CD4-positive, alpha-beta T cell treated with Interleukin-17A for 4 hours (primary cell): ENCODE measurements around the gene LSP1.
"Not testable (repeated sequence)": the region's sequence is repeated elsewhere in the genome, so short reads cannot be mapped to it uniquely, and the experiment has no call there.

Source experiments
- DNase-seq: peaks from one replicate; pipeline ENCODE4 v3.0.0-alpha.2; 2020; ENCODE audit warnings: mixed read lengths

LSP1 gene

DNA sequence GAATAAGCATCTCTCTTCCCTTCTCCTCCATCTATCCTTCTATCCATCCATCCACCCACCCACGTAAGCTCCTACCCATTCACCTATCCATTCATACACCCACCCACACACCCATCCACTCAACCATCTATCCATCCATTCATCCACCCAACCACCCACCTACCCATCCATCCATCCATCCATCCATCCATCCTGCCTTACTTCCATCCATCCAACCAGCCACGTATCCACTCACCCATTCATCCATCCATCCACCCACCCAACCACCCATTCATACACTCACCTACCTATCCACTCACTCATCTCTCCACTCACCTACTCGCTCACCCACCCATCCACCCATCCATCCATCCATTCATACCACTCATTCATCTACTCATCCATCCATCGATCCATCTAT lies 79.8 kb downstream of the LSP1 start:
- DNase-seq = no peak

DNA sequence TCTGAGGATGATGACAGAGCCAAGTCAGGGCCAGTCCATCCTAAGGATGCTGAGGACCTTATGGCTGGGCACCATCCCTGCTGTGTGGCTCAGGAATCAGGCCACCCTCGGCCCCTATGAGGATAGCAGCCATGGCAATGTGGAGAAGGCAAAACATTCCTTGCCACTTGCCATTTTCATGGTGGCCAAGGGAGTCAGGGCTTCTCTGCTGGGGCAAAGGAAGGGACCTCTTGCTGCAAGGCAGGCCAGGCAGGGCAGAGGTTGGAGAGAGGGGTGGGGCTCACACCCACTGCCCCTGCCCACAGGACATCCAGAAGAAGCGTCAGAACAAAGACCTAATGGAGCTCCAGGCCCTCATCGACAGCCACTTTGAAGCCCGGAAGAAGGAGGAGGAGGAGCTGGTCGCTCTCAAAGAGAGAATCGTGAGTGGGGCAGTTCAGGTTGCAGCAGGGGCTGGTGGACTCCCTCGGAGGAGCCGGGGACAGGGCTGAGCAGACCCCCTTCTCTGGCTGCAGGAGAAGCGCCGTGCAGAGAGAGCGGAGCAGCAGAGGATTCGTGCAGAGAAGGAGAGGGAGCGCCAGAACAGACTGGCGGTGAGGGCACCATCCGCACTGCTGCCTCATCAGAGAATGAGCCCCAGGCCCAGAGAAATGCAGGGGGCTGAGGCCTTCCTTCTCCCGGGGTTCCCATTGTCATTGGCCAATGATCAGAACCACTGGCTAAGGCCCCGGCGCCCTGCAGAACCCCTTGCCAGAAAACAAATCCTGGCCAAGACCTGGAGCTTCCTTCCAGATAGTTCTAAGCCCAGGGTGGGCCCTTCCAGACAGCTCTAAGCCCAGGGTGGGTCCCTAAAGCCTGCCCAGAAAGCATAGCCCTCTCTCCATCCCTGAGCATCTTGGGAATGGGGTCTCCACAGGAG lies 80.8 kb downstream of the LSP1 start:
- DNase-seq = no peak

DNA sequence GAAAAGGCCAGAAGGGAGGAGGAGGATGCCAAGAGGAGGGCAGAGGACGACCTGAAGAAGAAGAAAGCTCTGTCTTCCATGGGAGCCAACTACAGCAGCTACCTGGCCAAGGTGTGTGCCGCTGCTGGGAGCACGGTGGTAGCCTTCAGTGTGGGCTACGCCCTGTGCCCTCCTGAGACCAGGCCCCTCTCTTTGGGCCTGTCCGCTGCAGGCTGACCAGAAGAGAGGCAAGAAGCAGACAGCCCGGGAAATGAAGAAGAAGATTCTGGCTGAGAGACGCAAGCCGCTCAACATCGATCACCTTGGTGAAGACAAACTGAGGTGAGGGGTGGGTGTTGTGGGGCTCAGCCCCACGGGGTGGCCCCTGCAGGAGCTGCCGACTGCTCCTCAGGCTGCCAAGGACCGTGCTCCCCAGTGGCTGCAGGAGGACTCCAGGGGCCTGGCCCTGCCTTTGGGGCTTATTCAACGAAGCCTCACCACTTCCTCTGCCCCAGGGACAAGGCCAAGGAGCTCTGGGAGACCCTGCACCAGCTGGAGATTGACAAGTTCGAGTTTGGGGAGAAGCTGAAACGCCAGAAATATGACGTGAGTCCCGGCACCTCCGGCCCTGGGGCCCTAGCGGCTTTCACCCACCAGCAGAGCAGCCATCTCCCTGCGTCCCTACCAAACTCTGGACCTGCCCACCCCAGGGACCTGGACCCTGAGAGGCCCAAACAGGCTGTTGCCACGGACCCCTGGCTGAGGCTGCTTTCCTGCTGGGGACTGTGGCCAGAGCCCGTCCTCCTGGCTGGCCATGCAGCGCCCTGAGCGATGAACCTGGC lies 81.7 kb downstream of the LSP1 start:
- no peak for DNase-seq

DNA sequence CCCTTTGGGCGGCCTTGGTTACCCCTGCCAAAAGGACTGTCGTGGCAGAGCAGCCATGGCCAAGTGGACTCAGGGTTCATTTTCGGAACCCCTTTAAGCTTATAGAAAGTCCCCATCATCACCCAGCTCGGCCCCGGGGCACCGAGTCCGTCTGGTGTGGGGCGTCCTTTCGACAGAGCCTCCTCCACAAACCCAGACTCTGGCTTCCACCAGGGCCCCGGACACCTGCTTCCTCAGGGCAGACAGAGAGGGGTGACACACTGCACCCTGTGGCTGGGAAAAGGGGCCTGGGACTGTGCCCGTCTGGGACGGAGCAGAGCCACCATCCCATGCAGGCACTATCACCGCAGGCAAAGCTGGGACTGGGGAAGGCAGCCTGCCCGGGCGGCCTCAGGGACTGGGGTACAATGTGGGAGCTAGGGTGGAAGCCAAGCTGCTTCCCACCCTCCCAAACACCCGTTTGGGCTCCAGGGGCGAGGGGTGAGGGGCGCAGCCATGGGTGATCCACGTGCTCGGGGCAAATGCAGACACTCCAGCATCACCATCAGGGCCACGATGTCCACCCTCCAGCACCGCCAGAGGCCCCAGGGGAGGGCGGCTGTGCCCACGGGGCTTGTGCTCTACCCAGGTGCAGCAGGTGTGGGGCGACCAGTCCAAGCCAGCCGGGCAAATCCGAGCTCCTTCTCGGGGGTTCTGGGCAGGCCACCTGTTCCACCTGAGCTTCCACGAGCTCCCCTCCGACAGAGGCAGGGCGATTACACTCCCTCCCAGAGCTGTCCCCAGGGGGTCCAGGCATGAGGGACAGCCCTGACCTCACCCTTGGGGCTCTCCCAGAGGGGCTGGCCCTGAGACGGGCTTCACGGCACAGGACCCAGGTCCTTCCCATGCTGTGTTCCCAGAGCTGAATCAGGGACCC lies 82.5 kb downstream of the LSP1 start:
- DNase-seq = no peak

DNA sequence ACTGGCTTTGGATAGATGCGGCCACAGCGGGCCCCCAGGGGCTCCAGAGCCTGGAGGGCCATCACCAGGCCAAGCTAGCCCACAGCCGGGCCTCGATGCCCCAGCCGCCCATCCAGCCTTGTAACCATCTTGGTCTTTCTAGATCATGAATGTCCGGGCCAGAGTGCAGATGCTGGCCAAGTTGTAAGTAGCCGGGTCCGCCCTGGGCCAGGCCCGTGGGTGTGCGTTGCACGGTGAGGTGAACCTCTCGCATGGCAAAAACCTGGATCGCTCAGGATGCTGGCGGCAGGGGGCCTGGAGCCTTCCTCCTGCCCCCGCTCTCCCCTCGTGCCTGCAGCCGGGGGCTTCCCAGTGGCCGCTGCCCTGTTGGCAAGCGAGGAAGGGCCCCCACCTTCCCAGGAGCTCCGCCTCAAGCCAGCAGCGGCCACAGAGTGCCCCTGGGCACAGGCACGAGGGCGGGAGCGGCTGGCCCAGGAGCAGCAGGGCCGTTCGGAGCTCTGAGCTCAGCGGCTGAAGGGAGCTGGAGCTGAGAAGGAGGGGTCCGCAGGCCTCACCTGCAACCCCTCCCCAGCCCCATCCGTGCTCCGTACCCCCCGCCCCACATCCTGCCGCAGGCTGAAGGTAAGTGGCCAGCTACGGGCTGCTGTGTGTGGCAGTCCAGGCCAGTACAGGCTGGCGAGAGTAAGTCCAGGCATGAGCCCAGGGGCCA lies 83.3 kb downstream of the LSP1 start:
- no peak for DNase-seq

DNA sequence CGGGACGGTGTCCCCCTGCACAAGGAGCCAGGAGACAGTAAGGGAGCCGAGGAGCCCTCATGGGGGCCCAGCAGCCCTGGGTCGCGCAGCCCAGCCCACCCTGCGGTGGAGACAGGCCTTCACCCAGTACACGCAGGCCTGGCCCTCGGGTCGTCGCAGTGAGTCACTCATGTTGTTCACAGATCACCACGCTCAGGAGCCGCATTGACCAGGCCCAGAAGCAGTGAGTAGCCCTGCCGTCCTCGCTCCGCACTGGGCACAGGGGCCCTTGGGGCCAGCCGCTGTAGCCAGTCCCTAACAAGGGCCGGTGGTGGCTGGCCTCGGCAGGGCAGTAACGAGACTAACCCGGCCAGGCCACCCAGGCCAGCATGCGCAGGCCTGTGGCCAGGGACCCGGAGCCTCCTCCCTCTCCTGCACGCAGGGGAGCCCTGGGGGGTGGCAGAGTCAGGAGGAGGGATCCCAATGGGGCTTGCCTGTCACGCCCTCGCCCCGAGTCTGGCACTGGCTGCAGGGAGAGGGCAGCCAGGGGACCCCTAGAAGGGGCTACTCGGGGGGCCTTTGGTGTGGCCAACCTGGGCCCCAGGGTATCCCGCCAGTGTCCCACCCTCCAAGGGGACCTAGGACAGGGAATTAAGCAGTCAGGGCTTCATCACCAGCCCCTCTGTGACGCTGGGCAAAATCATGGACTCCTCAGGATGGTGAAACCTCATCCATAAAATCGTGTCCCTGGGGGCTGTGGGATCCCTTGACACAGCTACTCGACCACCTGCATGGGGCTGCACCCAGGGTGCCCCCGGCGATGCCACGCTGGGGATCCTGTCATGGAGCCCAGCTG lies 84.1 kb downstream of the LSP1 start:
- no peak for DNase-seq

DNA sequence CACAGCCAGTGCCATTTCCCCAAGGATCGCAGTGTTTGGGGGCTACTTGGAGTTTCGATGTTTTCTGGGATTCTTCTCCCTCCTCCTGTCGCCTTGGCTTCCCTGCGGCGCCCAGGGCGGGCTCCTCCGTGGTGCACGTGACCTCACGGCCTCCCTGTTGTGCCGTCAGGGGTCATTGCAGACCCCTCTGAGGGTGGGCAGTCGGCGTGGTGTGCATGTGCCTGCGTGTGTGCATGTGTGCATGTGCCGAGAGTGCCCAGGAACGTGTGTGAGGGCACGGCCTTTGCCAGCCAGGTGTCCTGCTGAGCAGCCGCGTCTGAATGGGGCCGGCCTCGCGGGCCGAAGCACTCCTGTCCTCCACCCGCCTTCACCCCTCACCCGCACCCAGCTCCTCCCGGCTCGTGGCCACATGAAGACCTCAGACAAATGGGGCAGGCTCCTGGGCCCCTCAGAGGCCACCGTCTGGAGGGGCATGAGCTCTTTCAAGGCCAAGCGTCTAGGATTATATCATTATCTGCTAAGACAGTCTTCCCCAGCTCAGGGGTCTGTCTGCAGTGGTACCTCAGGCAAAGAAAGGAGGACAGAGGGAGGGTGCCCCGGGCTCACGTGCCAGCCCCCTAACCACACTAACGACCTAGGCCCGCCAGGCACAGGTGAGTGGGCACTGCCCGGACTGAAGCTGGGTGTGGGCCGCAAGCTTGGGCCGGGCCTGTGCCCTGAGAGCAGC lies 84.9 kb downstream of the LSP1 start:
- DNase-seq = no peak

DNA sequence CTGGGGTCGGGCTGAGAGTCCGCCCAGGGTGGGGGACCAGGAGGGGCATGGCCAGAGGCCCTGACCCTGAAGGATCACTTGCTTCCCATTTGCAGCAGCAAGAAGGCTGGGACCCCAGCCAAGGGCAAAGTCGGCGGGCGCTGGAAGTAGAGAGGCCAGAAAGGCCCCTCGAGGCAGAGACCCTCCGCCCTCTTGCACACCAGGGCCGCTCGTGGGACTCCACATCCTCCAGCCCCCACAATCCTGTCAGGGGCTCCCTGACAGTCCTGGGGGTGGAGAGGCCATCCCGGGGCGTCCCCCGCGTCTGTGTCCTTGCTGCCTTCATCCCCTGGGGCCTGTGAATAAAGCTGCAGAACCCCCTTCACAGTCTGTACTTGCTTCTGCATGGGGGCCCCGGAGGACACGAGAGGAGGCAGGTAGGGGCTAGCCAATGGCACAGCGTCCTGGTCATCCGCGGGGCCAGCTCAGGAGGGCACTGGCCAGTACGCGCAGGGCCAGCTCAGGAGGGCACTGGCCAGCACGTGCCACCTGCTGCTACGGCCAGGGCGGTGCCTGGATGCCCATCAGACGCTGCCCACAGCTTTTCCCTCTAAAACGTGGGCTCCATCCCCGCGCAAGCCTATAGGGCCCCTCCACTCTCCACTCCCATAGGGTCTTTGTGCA lies 85.6 kb downstream of the LSP1 start:
- no peak for DNase-seq

DNA sequence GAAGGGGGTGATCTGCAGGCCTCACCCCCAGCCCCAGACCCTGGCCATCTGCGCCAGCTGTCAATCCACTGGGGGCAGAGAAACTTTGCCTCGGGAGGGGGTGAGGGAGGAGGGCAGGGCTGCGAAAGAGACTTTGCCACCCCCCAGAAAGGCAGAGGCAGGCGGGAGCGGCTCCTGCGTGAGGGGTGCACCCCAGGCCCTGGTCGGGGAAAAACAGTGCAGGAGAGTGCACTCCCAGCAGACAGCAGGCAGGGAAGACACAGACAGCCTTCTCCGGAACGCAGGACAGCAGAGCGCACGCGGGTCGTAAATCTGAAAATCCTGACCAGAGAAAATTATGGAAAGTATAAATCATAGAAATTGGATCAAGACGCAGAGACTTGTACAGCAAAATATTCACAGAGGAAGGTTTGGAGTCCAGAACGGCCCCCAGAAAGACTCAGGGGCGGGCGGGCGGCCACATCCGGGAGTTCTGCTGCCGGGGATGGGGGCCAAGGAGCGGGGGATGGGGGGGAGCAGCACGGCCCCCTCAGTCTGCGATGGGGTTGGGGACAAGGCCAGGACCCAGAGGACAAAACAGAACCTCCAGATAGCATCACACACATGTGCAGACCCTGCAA lies 86.2 kb downstream of the LSP1 start:
- peak; percentile 24 for DNase-seq

DNA sequence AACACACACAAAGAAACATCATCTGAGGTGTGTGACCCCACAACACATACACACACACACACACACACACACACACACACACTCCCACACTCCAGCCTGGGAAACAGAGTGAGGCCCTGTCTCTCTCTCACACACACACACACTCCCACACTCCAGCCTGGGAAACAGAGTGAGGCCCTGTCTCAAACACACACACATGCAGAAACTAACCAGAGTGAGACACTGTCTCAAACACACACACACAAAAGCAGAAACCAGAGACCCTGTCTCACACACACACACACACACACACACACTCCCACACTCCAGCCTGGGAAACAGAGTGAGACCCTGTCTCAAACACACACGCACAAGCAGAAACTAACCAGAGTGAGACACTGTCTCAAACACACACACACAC lies 86.9 kb downstream of the LSP1 start:
- not testable (repeated sequence) for DNase-seq
